ENCODE data around the gene PDGFD.

DNA sequence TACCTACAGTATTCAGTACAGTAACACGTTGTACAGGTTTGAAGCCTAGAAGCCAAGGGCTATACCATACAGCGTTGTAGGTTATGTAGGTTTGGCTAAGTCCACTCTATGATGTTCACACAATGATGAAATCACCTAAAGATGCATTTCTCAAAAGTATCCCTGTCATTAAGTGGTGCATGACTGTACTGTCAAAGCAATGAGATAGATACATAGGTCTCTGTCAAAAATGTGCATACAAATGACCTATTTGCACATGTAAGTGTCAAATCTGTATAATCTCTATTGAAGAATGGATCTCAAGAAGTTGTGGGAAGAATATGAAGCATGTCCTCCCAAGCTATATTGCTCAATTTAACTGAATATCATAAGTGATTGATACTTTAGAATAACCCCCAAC, 139.4 kb downstream of the PDGFD start:
- TF ChIP-seq, protein P1, sequence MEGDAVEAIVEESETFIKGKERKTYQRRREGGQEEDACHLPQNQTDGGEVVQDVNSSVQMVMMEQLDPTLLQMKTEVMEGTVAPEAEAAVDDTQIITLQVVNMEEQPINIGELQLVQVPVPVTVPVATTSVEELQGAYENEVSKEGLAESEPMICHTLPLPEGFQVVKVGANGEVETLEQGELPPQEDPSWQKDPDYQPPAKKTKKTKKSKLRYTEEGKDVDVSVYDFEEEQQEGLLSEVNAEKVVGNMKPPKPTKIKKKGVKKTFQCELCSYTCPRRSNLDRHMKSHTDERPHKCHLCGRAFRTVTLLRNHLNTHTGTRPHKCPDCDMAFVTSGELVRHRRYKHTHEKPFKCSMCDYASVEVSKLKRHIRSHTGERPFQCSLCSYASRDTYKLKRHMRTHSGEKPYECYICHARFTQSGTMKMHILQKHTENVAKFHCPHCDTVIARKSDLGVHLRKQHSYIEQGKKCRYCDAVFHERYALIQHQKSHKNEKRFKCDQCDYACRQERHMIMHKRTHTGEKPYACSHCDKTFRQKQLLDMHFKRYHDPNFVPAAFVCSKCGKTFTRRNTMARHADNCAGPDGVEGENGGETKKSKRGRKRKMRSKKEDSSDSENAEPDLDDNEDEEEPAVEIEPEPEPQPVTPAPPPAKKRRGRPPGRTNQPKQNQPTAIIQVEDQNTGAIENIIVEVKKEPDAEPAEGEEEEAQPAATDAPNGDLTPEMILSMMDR (IDR thresholded peaks at IDR 0.05), result no peak
- TF ChIP-seq EP300 (IDR thresholded peaks at IDR 0.05), result no peak
- TF ChIP-seq POLR2A (IDR thresholded peaks at IDR 0.05), result no peak

All from tibial nerve (tissue), 4 donors.